ENCODE data around the gene GPRIN3. TPM values are rescaled to one million over a fixed set of nuclear protein-coding genes. Genes with fewer than 3 reads are reported as not detected.
A peak's percentile ranks its signal among the peaks of the same experiment; 100 is the strongest.
"Not testable (repeated sequence)": the region's sequence is repeated elsewhere in the genome, so short reads cannot be mapped to it uniquely, and the experiment has no call there.

Gene GPRIN3
- total and polyA plus RNA-seq, 8 donors: 1.6 to 14.1 (median 2.5) TPM

DNA sequence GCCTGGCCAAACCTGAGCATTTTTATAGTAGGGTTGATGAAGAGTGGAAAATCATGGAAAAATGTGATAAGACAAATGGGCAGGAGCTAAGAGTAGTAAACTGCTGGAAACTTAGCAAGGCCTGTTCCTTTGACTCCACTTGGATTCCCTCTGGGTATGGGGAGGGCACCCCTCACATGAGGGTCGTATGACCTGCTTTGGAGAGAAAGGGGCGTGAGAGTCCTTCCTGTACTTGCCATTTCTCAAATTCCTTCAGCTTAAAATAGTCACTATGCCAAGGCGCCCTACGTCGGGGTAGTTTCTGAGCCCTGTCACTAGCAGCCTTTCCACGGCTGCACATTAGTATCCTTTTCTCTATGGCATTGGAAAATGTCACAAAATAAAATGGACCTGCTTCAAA, 49.1 kb downstream of the GPRIN3 start:
- no peaks in the 10 kb centered on the region for H3K36me3 ChIP-seq
- H3K4me3 ChIP-seq: no peak overlapping the region
- no peaks in the 10 kb centered on the region for H3K9me3 ChIP-seq
- no peak for DNase-seq
- no peaks in the 10 kb centered on the region for H3K4me1 ChIP-seq
- no peak overlapping the region for H3K27ac ChIP-seq
- no peak for ATAC-seq
- no peaks in the 10 kb centered on the region for H3K27me3 ChIP-seq
- intact Hi-C loops (cut with DNase I): loop anchor here in 1 of 2 donors (10.0 kb wide), 1 partner anchor 176 kb away; no protein-coding TSS in a partner anchor
- TF ChIP-seq CTCF (IDR thresholded peaks at IDR 0.05): no peak

- no peak for TF ChIP-seq CTCF (IDR thresholded peaks at IDR 0.05)
- no peak overlapping the region for H3K27ac ChIP-seq
- no peaks in the 10 kb centered on the region for H3K36me3 ChIP-seq
- DNase-seq (no peak), ATAC-seq (no peak)
- H3K4me1 ChIP-seq: no peaks in the 10 kb centered on the region
- H3K4me3 ChIP-seq: no peak overlapping the region
- no peaks in the 10 kb centered on the region for H3K9me3 ChIP-seq
- intact Hi-C loops (cut with DNase I): loop anchor here in 1 of 2 donors (10.0 kb wide), 1 partner anchor 177 kb away; no protein-coding TSS in a partner anchor
- no peaks in the 10 kb centered on the region for H3K27me3 ChIP-seq
Measured at GRCh38 chr4:89257376-89257775, 50.2 kb downstream of the GPRIN3 start.

DNA sequence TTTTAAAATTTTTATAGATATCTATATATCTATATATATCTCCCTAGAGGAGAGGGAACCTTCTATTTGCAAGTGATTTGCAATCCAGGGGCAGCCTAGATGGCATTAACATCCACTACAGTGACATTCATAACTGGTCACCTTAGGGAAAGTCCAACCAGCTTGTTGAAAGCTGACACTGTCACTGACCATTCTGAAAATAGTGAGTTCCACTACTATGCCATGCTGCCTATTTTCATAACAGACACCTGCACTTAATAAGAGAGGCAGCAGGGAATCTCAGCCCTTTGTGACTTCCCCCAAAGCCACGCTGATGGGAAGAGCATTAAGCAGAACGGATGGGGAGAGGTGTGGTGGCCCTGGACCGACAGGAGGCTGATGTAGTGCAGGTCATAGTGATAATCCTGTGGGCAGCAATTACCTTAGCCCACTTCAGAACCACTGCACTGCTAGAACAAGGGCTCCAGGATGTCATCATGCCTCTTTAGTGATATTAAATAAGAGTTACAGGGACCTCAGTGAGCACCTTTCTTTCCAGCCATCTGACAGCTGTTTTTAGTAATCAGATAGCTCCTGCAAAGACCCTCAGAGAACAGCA, 51.3 kb downstream of the GPRIN3 start:
- no peak overlapping the region for H3K4me3 ChIP-seq
- no peaks in the 10 kb centered on the region for H3K27me3 ChIP-seq
- H3K27ac ChIP-seq: no peak overlapping the region
- ATAC-seq (no peak), DNase-seq (no peak)
- H3K4me1 ChIP-seq: no peaks in the 10 kb centered on the region
- no peak for TF ChIP-seq CTCF (IDR thresholded peaks at IDR 0.05)
- no peaks in the 10 kb centered on the region for H3K9me3 ChIP-seq
- no peaks in the 10 kb centered on the region for H3K36me3 ChIP-seq
- intact Hi-C loops (cut with DNase I): loop anchor here in 1 of 2 donors (10.0 kb wide), 1 partner anchor 178 kb away; no protein-coding TSS in a partner anchor

- no peaks in the 10 kb centered on the region for H3K9me3 ChIP-seq
- H3K4me3 ChIP-seq: no peak overlapping the region
- peak in 1 of 4 donors; percentile 39 for DNase-seq
- peak; percentile 90 for ATAC-seq
- H3K4me1 ChIP-seq: no peaks in the 10 kb centered on the region
- TF ChIP-seq CTCF (IDR thresholded peaks at IDR 0.05): peak; percentile 71 to 74
- intact Hi-C loops (cut with DNase I): loop anchor here in 1 of 2 donors (10.0 kb wide), 1 partner anchor 180 kb away; no protein-coding TSS in a partner anchor
- H3K27me3 ChIP-seq: no peaks in the 10 kb centered on the region
- no peak overlapping the region for H3K27ac ChIP-seq
- H3K36me3 ChIP-seq: no peaks in the 10 kb centered on the region
Measured at GRCh38 chr4:89254847-89255246, 52.8 kb downstream of the GPRIN3 start.

- intact Hi-C loops (cut with DNase I): loop anchor here in 1 of 2 donors (10.0 kb wide), 1 partner anchor 180 kb away; no protein-coding TSS in a partner anchor
Measured at GRCh38 chr4:89254347-89254746, 53.3 kb downstream of the GPRIN3 start.

More at GRCh38 chr4:89254347-89254746, 53.3 kb downstream of the GPRIN3 start:
- H3K9me3 ChIP-seq, H3K27ac ChIP-seq, H3K4me1 ChIP-seq, H3K36me3 ChIP-seq, DNase-seq, ATAC-seq, H3K27me3 ChIP-seq, H3K4me3 ChIP-seq: not testable (repeated sequence)

Data from left lung (tissue), 10 donors.